Measurements from ENCODE around the gene AFF2.

GRCh38 chrX:148947399-148947975 lies 447.1 kb downstream of the AFF2 start:
- TF ChIP-seq POLR2A (IDR thresholded peaks at IDR 0.05; ENCODE audit: low read depth, low read length): no peak
- no peak for TF ChIP-seq POLR2AphosphoS5 (IDR thresholded peaks at IDR 0.05; ENCODE audit: low read depth, low read length)
- no peak for TF ChIP-seq TAF1 (IDR thresholded peaks at IDR 0.05; ENCODE audit: low read depth, low read length)
- TF ChIP-seq SPI1 (IDR thresholded peaks at IDR 0.05; ENCODE audit: low read depth, low read length): no peak
